SU-DHL-6 (cell line): ENCODE measurements around the gene ATRN.

Experiments used
- H2AFZ ChIP-seq: fragments of 200-600 bp; sonication (generic); 2 replicates; pipeline ENCODE4 v1.6.1; 2014; ENCODE audit warnings: low read depth, mild to moderate bottlenecking, moderate library complexity, mixed read lengths, antibody characterized with exemption, low read length; ENCODE audit not compliant: severe bottlenecking
- H3F3A ChIP-seq: fragments of 200-600 bp; shearing (Covaris generic); 2 replicates; pipeline ENCODE4 v1.6.0; 2016; ENCODE audit warnings: antibody characterized with exemption, mild to moderate bottlenecking; ENCODE audit not compliant: insufficient read depth
- H3K27ac ChIP-seq: fragments of 200-600 bp; sonication (generic); 2 replicates; pipeline ENCODE4 v1.5.1; 2016; ENCODE audit warnings: low read depth, mild to moderate bottlenecking, low read length, moderate library complexity, mixed read lengths
- H3K27me3 ChIP-seq: fragments of 200-600 bp; sonication (generic), shearing (Covaris generic); 2 replicates; pipeline ENCODE4 v1.6.0; 2014; ENCODE audit warnings: mild to moderate bottlenecking, low read length
- H3K36me3 ChIP-seq: fragments of 200-600 bp; sonication (generic); 2 replicates; pipeline ENCODE4 v1.6.1; 2014; ENCODE audit warnings: mild to moderate bottlenecking, low read length, mixed read lengths
- H3K4me2 ChIP-seq: fragments of 300-600, 200-600 bp; shearing (Covaris generic), sonication (generic); 2 replicates; pipeline ENCODE4 v1.6.0; 2014; ENCODE audit warnings: low read length, low read depth, mild to moderate bottlenecking; ENCODE audit not compliant: poor library complexity, severe bottlenecking
- H3K4me3 ChIP-seq: fragments of 200-600 bp; sonication (generic); 2 replicates; pipeline ENCODE4 v1.5.1; 2014; ENCODE audit warnings: antibody characterized with exemption, low read length, mild to moderate bottlenecking, mixed read lengths; ENCODE audit not compliant: insufficient read depth, poor library complexity, severe bottlenecking
- H3K79me2 ChIP-seq: fragments of 200-600 bp; sonication (generic); 2 replicates; pipeline ENCODE4 v1.6.1; 2014; ENCODE audit warnings: mild to moderate bottlenecking, low read length, moderate library complexity; ENCODE audit not compliant: insufficient read depth
- H3K9ac ChIP-seq: fragments of 200-600 bp; sonication (generic); 2 replicates; pipeline ENCODE4 v1.7.0; 2014; ENCODE audit warnings: mild to moderate bottlenecking, low read length
- H3K9me2 ChIP-seq: fragments of 200-600 bp; sonication (generic); replicated peaks from 2 replicates; pipeline ENCODE4 v1.6.1; 2014; ENCODE audit warnings: low read length; ENCODE audit not compliant: insufficient read depth
- H3K9me3 ChIP-seq: fragments of 200-600 bp; sonication (generic); 2 replicates; pipeline ENCODE4 v1.6.1; 2014; ENCODE audit warnings: low read length, mixed read lengths; ENCODE audit not compliant: insufficient read depth
- H4K20me1 ChIP-seq: fragments of 200-600 bp; sonication (generic); 2 replicates; pipeline ENCODE4 v1.6.1; 2014; ENCODE audit warnings: low read depth, mild to moderate bottlenecking, antibody characterized with exemption, low read length, moderate library complexity, mixed read lengths
- EZH2phosphoT487 ChIP-seq: fragments of 200-600 bp; sonication (generic), shearing (Covaris generic); conservative IDR thresholded peaks from 2 replicates; pipeline ENCODE4 v1.6.1; 2018; ENCODE audit warnings: mild to moderate bottlenecking, antibody characterized with exemption, low read length, moderate library complexity, mixed read lengths
- TF ChIP-seq, protein P1 (sequence below): fragments of 200-600 bp; sonication (generic); IDR thresholded peaks from one replicate; pipeline ENCODE4 v1.5.1; 2017; ENCODE audit warnings: antibody characterized with exemption, mild to moderate bottlenecking, low read length, moderate library complexity; ENCODE audit not compliant: insufficient read depth, poor library complexity, severe bottlenecking

Gene ATRN

DNA sequence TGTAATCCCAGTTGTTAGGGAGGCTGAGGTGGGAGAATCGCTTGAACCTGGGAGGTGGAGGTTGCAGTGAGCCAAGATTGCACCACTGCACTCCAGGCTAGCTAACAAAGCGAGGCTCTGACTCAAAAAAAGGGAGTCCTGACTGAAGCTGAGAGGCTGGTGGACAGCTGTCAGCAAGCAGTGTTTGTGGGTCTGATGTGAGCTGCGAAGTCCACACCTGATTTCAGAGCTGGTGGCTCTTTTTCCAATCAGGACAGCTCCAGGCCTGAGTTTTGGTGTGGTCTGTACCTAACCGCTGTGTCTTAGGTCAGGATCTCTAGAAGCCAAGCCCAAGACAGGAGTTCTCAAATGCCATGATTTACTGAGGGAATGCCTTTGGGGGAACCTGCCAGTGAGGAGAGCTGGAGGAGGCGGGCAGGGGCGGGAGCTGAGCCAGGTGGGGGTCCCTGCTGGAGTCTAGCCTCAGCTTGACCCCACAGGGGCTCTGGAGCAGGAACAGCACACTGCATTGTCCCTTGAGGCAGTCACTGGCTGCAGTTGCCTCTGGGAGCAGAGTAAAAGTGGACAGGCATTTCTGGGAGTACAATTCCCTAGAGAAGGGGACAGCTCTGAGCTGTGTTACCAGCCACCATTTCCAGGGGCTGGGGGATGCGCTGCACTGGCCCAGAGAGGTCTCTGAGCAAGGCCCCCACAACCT, 187.3 kb downstream of the ATRN start:
- Histone ChIP-seq H4K20me1 (no peaks in the 10 kb centered on the region), H3F3A (no peaks in the 10 kb centered on the region), H3K4me3 (no peak overlapping the region), H3K27me3 (no peaks in the 10 kb centered on the region), H3K9me3 (no peaks in the 10 kb centered on the region), H2AFZ (no peak overlapping the region), H3K79me2 (no peaks in the 10 kb centered on the region), H3K9me2 (no peaks in the 10 kb centered on the region), H3K27ac (no peak overlapping the region), H3K36me3 (no peaks in the 10 kb centered on the region), H3K4me2 (no peak overlapping the region), H3K9ac (no peak overlapping the region)
- TF ChIP-seq, protein P1, sequence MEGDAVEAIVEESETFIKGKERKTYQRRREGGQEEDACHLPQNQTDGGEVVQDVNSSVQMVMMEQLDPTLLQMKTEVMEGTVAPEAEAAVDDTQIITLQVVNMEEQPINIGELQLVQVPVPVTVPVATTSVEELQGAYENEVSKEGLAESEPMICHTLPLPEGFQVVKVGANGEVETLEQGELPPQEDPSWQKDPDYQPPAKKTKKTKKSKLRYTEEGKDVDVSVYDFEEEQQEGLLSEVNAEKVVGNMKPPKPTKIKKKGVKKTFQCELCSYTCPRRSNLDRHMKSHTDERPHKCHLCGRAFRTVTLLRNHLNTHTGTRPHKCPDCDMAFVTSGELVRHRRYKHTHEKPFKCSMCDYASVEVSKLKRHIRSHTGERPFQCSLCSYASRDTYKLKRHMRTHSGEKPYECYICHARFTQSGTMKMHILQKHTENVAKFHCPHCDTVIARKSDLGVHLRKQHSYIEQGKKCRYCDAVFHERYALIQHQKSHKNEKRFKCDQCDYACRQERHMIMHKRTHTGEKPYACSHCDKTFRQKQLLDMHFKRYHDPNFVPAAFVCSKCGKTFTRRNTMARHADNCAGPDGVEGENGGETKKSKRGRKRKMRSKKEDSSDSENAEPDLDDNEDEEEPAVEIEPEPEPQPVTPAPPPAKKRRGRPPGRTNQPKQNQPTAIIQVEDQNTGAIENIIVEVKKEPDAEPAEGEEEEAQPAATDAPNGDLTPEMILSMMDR = no peak
- no peak for TF ChIP-seq EZH2phosphoT487

DNA sequence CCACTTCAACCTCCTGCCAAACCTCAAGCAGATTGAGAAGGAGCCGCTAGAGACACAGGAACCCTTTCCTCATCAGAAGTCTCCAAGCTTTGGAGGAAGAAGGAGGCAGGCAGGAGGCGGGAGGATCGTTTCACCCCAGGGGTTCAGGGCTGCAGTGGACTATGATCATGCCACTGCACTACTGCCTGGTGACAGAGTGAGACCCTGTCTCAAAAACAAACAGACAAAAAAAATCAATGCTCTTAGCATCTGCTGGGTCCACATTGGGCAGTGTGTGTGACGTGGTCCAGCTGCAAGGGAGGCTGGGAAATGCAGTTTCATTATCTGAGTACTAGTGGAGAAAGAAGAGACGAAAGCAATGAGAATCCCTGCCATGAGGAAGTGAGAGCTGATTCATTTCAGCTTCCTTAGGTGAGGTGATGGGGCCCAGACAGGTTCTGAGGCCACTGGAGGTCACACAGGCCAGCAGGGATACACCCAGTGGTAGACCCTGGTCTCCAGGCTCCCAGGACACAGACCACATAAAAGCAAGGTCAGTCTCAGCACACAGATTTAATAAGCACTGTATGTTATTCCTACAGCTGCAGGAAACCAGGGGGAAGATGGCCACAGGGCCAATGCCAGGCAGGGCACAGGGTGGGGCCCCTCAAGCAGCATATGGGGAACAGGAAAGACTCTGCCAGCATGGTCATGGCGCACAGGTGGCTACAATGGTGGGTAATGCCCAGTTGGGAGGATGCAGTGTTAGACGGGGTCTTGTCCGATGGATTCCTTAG, 188.1 kb downstream of the ATRN start:
- H2AFZ ChIP-seq = no peak overlapping the region
- H3K27ac ChIP-seq = no peak overlapping the region
- H3K36me3 ChIP-seq = no peaks in the 10 kb centered on the region
- H3K4me2 ChIP-seq = no peak overlapping the region
- H4K20me1 ChIP-seq = no peaks in the 10 kb centered on the region
- TF ChIP-seq, protein P1 = no peak
- TF ChIP-seq EZH2phosphoT487 = no peak
- H3F3A ChIP-seq = no peaks in the 10 kb centered on the region
- H3K9ac ChIP-seq = no peak overlapping the region
- no peaks in the 10 kb centered on the region for H3K9me2 ChIP-seq
- no peak overlapping the region for H3K4me3 ChIP-seq
- H3K79me2 ChIP-seq = no peaks in the 10 kb centered on the region
- no peaks in the 10 kb centered on the region for H3K27me3 ChIP-seq
- H3K9me3 ChIP-seq = no peaks in the 10 kb centered on the region

DNA sequence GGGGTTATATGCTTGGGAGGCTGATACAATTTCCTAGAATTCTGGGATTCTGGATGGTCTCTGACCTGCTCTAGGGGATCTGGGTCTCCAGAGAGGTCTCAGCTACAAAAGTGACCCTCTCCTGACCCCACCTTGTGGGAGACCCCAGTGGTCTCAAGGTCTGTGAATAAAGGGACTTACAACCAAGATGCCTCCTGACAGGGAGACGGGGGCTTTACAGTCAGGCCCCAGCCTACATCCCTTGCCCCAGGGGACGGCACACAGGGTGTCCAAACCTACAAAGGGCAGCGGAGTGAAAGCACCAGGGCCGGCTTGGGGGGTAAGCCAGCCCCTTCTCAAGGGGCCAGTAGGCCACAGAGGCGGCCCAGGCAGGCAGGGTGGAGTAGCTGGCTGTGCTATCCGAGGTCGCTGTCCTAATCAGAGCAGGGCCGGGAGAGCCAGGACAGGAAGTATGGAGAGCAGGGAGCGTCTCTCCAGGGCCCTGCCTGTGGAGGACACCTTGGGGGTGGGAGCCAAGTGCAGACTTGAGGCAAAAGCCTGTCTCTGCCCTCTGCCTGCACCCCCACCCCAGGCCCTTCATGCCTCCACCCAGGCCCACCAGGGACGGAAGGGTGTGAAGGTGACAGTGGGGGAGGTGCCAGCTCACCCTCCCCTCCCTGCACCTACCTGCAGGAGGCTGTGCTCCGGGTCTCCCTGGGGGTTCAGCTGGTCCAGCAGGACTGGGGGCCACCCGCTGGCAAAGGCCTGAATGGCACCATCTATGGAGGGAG, 188.9 kb downstream of the ATRN start:
- no peaks in the 10 kb centered on the region for H4K20me1 ChIP-seq
- H3K36me3 ChIP-seq = no peaks in the 10 kb centered on the region
- H3K4me3 ChIP-seq = no peak overlapping the region
- H2AFZ ChIP-seq = no peak overlapping the region
- no peak overlapping the region for H3K9ac ChIP-seq
- H3K9me3 ChIP-seq = no peaks in the 10 kb centered on the region
- no peak overlapping the region for H3K4me2 ChIP-seq
- TF ChIP-seq EZH2phosphoT487 = no peak
- TF ChIP-seq, protein P1 = no peak
- H3F3A ChIP-seq = no peaks in the 10 kb centered on the region
- H3K27me3 ChIP-seq = no peaks in the 10 kb centered on the region
- H3K79me2 ChIP-seq = no peaks in the 10 kb centered on the region
- no peaks in the 10 kb centered on the region for H3K9me2 ChIP-seq
- H3K27ac ChIP-seq = no peak overlapping the region
